HEK293 (cell line): ENCODE data around the gene TH.

Experiments
- CTCF ChIA-PET: fragments of 350-600 bp; formaldehyde crosslinking; extraction: SDS; loops from one replicate; lab custom pipeline; 2021; ENCODE audit warnings: antibody characterized with exemption; lab: Yijun Ruan, JAX
- POLR2A ChIA-PET: fragments of 300-600 bp; formaldehyde crosslinking; extraction: SDS; loops from one replicate; lab custom pipeline; 2020; ENCODE audit warnings: antibody characterized with exemption, inconsistent platforms; lab: Yijun Ruan, JAX
- H3K27ac ChIP-seq: fragments of 200-500 bp; sonication (Bioruptor generic); 2 replicates; pipeline ENCODE4 v1.5.1; 2014; ENCODE audit warnings: low read depth, low read length, control low read depth, inconsistent platforms; ENCODE audit errors: extremely low read depth
- H3K36me3 ChIP-seq, 2 experiments: fragments of 200-500 bp in 1 of 2; sonication (Bioruptor generic) in 1 of 2; 1 replicate in 1 of 2; 2 replicates in 1 of 2; pipeline ENCODE4 v1.5.1; 2014 to 2017; ENCODE audit warnings: inconsistent platforms in 2 of 2, low read length in 2 of 2; ENCODE audit not compliant: control insufficient read depth in 2 of 2, insufficient read depth in 1 of 2
- H3K4me1 ChIP-seq: fragments of 200-500 bp; sonication (Bioruptor generic); 2 replicates; pipeline ENCODE4 v1.5.1; 2014; ENCODE audit warnings: mild to moderate bottlenecking, low read length, inconsistent platforms; ENCODE audit not compliant: control insufficient read depth, insufficient read depth
- H3K4me3 ChIP-seq: 2 replicates; pipeline ENCODE4 v1.5.1; 2011; ENCODE audit warnings: low read depth, mild to moderate bottlenecking, control low read depth, low read length, moderate library complexity
- H3K9me3 ChIP-seq: fragments of 200-500 bp; sonication (Bioruptor generic); 2 replicates; pipeline ENCODE4 v1.5.1; 2014; ENCODE audit warnings: low read depth, low read length, inconsistent platforms; ENCODE audit not compliant: control insufficient read depth, insufficient read depth
- GFI1B ChIP-seq: fragments of 450-650 bp; formaldehyde crosslinking; IDR thresholded peaks from 2 replicates; pipeline ENCODE4 v1.5.1; 2016; ENCODE audit warnings: missing biosample characterization, missing genetic modification characterization
- KLF7 ChIP-seq: fragments of 450-650 bp; formaldehyde crosslinking; IDR thresholded peaks from 2 replicates; pipeline ENCODE4 v1.5.1; 2016; ENCODE audit warnings: missing biosample characterization, missing genetic modification characterization, borderline replicate concordance
- OSR2 ChIP-seq: fragments of 450-650 bp; formaldehyde crosslinking; IDR thresholded peaks from 2 replicates; pipeline ENCODE4 v1.5.1; 2016; ENCODE audit warnings: missing biosample characterization, missing genetic modification characterization
- PRDM1 ChIP-seq: fragments of 450-650 bp; formaldehyde crosslinking; IDR thresholded peaks from 2 replicates; pipeline ENCODE4; 2016; ENCODE audit warnings: missing biosample characterization, missing genetic modification characterization
- SP7 ChIP-seq: fragments of 450-650 bp; formaldehyde crosslinking; IDR thresholded peaks from 2 replicates; pipeline ENCODE4 v1.5.1; 2016; ENCODE audit warnings: missing biosample characterization, missing genetic modification characterization
- ZBTB21 ChIP-seq: fragments of 450-650 bp; formaldehyde crosslinking; IDR thresholded peaks from 2 replicates; pipeline ENCODE4 v1.5.1; 2017; ENCODE audit warnings: missing biosample characterization, missing genetic modification characterization
- ZBTB7A ChIP-seq: fragments of 450-650 bp; formaldehyde crosslinking; IDR thresholded peaks from 2 replicates; pipeline ENCODE4 v1.5.1; 2016; ENCODE audit warnings: low read depth, missing biosample characterization, missing genetic modification characterization
- ZBTB8A ChIP-seq: fragments of 450-650 bp; formaldehyde crosslinking; IDR thresholded peaks from 2 replicates; pipeline ENCODE4 v1.5.1; 2016; ENCODE audit warnings: missing biosample characterization, missing genetic modification characterization
- ZNF112 ChIP-seq: fragments of 450-650 bp; formaldehyde crosslinking; IDR thresholded peaks from 2 replicates; pipeline ENCODE4 v1.5.0; 2017; ENCODE audit warnings: missing biosample characterization, missing genetic modification characterization
- ZNF114 ChIP-seq: fragments of 450-650 bp; formaldehyde crosslinking; IDR thresholded peaks from 2 replicates; pipeline ENCODE4 v1.5.0; 2017; ENCODE audit warnings: missing biosample characterization, missing genetic modification characterization
- ZNF16 ChIP-seq: fragments of 450-650 bp; formaldehyde crosslinking; IDR thresholded peaks from 2 replicates; pipeline ENCODE4 v1.5.1; 2016; ENCODE audit warnings: low read depth, missing biosample characterization, missing genetic modification characterization
- ZNF175 ChIP-seq: fragments of 450-650 bp; formaldehyde crosslinking; IDR thresholded peaks from 2 replicates; pipeline ENCODE4 v1.5.1; 2016; ENCODE audit warnings: missing biosample characterization, missing genetic modification characterization
- ZNF221 ChIP-seq: fragments of 450-650 bp; formaldehyde crosslinking; IDR thresholded peaks from 2 replicates; pipeline ENCODE4 v1.5.1; 2017; ENCODE audit warnings: missing biosample characterization, missing genetic modification characterization, borderline replicate concordance
- ZNF311 ChIP-seq: fragments of 450-650 bp; formaldehyde crosslinking; IDR thresholded peaks from 2 replicates; pipeline ENCODE4 v1.5.1; 2017; ENCODE audit warnings: missing biosample characterization, missing genetic modification characterization, borderline replicate concordance
- ZNF335 ChIP-seq: fragments of 450-650 bp; formaldehyde crosslinking; conservative IDR thresholded peaks from 2 replicates; pipeline ENCODE4 v1.5.1; 2016; ENCODE audit warnings: missing biosample characterization, missing genetic modification characterization
- ZNF416 ChIP-seq: fragments of 450-650 bp; formaldehyde crosslinking; IDR thresholded peaks from 2 replicates; pipeline ENCODE4 v1.5.1; 2016; ENCODE audit warnings: missing biosample characterization, missing genetic modification characterization
- ZNF548 ChIP-seq: fragments of 450-650 bp; formaldehyde crosslinking; IDR thresholded peaks from 2 replicates; pipeline ENCODE4 v1.5.1; 2016; ENCODE audit warnings: missing biosample characterization, missing genetic modification characterization
- ZNF664 ChIP-seq: fragments of 450-650 bp; formaldehyde crosslinking; IDR thresholded peaks from 2 replicates; pipeline ENCODE4 v1.5.1; 2016; ENCODE audit warnings: missing biosample characterization, missing genetic modification characterization
- ZNF791 ChIP-seq: fragments of 450-650 bp; formaldehyde crosslinking; IDR thresholded peaks from 2 replicates; pipeline ENCODE4 v1.5.1; 2016; ENCODE audit warnings: missing biosample characterization, missing genetic modification characterization
- ZSCAN23 ChIP-seq: fragments of 450-650 bp; formaldehyde crosslinking; IDR thresholded peaks from 2 replicates; pipeline ENCODE4 v1.5.1; 2016; ENCODE audit warnings: missing biosample characterization, missing genetic modification characterization
- ZXDB ChIP-seq: fragments of 450-650 bp; formaldehyde crosslinking; IDR thresholded peaks from 2 replicates; pipeline ENCODE4 v1.5.1; 2016; ENCODE audit warnings: missing biosample characterization, missing genetic modification characterization
- TF ChIP-seq, protein P1 (sequence below): fragments of 450-650 bp; formaldehyde crosslinking; IDR thresholded peaks from 2 replicates; pipeline ENCODE4 v1.5.1; 2017; ENCODE audit warnings: missing biosample characterization, missing genetic modification characterization
- TF ChIP-seq, protein P2 (sequence below): fragments of 450-650 bp; formaldehyde crosslinking; IDR thresholded peaks from 2 replicates; pipeline ENCODE4 v1.5.1; 2016; ENCODE audit warnings: missing biosample characterization, missing genetic modification characterization
- TF ChIP-seq, protein P3 (sequence below): fragments of 450-650 bp; formaldehyde crosslinking; IDR thresholded peaks from 2 replicates; pipeline ENCODE4 v1.5.1; 2017; ENCODE audit warnings: missing biosample characterization, missing genetic modification characterization

Gene TH

DNA sequence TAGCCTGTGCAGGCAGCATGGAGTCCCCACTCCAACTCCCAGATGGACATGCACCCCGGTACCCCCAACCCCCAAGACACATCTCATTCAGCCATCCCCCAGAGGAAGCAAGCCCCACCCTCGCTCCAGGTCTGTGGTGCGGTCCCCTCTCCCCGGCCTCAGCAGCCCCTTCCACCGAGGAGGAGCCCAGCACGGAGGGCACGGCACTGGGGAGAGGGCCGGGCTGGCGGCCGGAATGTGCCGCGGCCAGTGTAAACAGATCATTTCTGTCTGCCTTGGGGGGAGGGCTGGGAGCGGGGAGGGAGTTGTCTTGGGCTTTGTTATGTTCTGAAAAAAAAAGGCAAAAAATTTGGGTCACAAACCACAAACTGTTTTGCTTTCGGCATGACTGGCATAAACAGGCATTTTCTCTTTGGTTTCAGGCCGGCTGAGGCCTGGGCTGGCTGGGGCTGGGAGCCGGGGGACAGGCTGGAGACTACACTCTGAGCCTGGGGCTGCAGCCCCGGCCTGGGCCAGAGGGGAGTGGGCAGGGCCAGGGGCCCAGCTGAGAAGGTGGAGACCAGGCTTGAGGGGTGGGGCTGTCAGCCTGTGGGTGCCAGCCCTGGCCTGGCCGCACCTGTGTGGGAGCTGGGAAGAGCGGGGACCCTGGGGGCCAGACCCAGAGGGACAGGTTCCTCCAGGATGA lies 49.3 kb downstream of the TH start:
- TF ChIP-seq ZNF16 (tag by site-specific recombination) = no peak
- TF ChIP-seq ZNF311 = no peak
- TF ChIP-seq ZNF114 (tag by site-specific recombination) = no peak
- TF ChIP-seq ZNF548 (tag by site-specific recombination) = no peak
- TF ChIP-seq ZNF335 (tag by site-specific recombination) = no peak
- no peak for TF ChIP-seq ZBTB8A (tag by site-specific recombination)
- no peak for TF ChIP-seq OSR2 (tag by site-specific recombination)
- TF ChIP-seq, protein P1, sequence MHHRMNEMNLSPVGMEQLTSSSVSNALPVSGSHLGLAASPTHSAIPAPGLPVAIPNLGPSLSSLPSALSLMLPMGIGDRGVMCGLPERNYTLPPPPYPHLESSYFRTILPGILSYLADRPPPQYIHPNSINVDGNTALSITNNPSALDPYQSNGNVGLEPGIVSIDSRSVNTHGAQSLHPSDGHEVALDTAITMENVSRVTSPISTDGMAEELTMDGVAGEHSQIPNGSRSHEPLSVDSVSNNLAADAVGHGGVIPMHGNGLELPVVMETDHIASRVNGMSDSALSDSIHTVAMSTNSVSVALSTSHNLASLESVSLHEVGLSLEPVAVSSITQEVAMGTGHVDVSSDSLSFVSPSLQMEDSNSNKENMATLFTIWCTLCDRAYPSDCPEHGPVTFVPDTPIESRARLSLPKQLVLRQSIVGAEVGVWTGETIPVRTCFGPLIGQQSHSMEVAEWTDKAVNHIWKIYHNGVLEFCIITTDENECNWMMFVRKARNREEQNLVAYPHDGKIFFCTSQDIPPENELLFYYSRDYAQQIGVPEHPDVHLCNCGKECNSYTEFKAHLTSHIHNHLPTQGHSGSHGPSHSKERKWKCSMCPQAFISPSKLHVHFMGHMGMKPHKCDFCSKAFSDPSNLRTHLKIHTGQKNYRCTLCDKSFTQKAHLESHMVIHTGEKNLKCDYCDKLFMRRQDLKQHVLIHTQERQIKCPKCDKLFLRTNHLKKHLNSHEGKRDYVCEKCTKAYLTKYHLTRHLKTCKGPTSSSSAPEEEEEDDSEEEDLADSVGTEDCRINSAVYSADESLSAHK (tag by site-specific recombination) = no peak
- no peak for TF ChIP-seq ZNF791 (tag by site-specific recombination)
- TF ChIP-seq, protein P2, sequence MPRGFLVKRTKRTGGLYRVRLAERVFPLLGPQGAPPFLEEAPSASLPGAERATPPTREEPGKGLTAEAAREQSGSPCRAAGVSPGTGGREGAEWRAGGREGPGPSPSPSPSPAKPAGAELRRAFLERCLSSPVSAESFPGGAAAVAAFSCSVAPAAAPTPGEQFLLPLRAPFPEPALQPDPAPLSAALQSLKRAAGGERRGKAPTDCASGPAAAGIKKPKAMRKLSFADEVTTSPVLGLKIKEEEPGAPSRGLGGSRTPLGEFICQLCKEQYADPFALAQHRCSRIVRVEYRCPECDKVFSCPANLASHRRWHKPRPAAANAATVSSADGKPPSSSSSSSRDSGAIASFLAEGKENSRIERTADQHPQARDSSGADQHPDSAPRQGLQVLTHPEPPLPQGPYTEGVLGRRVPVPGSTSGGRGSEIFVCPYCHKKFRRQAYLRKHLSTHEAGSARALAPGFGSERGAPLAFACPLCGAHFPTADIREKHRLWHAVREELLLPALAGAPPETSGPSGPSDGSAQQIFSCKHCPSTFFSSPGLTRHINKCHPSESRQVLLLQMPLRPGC = no peak
- TF ChIP-seq ZXDB = no peak
- TF ChIP-seq GFI1B (tag by site-specific recombination) = no peak
- TF ChIP-seq ZNF664 = no peak
- TF ChIP-seq ZBTB21 (tag by site-specific recombination) = no peak
- no peak overlapping the region for H3K4me3 ChIP-seq
- ChIA-PET CTCF (no interaction called here), POLR2A (no interaction called here)
- H3K36me3 ChIP-seq = no peaks in the 10 kb centered on the region
- H3K9me3 ChIP-seq = no peaks in the 10 kb centered on the region
- H3K4me1 ChIP-seq = no peaks in the 10 kb centered on the region
- H3K27ac ChIP-seq = no peak overlapping the region

DNA sequence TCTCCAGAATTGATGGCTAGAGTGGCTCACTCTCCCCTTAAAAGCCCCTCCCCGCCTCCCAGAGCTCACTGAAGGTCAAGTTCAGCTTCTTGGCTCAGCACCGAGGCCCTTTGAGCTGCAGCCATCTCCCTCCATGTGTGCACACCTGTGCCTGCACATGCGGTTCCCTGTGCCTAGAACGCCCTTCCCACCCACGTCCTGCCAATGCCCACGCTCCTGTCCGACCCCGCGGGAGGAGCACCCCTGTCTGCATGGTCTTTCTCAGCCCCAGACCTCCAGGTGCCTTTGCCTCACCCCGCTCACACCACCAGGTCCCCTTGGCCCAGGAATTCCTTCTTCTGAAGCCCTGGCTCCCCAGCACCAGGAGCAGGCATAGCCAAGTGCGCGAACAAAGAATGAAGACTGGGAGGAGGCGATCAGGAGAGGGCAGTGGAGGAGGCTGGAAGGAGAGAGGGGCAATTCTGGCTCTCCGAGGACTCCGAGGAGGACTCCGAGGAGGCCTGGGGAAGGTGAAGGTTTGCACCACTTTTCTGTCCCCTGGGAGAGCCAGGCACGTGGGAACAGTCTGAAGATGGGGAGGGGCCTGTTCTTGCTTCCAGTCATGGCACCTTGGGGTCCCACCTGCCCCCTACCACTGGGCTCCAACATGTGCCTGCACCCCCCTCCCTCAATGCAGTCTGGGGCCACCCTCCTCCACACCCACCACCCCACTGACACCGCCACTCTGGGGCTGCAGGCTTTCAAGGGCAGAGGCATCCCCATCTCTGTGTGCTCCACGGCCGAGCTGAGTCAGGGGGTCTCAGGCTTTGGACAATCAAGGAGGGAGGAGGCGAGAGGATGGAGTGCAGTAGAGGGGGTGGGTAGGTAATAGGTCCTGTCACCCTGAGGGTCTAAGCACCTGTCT lies 50.1 kb downstream of the TH start:
- no peaks in the 10 kb centered on the region for H3K9me3 ChIP-seq
- H3K27ac ChIP-seq = no peak overlapping the region
- H3K36me3 ChIP-seq = no peaks in the 10 kb centered on the region
- no peaks in the 10 kb centered on the region for H3K4me1 ChIP-seq
- POLR2A ChIA-PET = no interaction called here
- no peak overlapping the region for H3K4me3 ChIP-seq
- CTCF ChIA-PET = interaction anchor here (1.0 to 1.4 kb wide), 2 partner anchors 30 to 239 kb away, joined by 5 to 6 read pairs; no protein-coding TSS in a partner anchor
- TF ChIP-seq ZNF112 (tag by site-specific recombination) = no peak
- TF ChIP-seq, protein P3, sequence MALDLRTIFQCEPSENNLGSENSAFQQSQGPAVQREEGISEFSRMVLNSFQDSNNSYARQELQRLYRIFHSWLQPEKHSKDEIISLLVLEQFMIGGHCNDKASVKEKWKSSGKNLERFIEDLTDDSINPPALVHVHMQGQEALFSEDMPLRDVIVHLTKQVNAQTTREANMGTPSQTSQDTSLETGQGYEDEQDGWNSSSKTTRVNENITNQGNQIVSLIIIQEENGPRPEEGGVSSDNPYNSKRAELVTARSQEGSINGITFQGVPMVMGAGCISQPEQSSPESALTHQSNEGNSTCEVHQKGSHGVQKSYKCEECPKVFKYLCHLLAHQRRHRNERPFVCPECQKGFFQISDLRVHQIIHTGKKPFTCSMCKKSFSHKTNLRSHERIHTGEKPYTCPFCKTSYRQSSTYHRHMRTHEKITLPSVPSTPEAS (tag by site-specific recombination) = no peak
- TF ChIP-seq PRDM1 = no peak
- TF ChIP-seq ZNF416 (tag by site-specific recombination) = no peak
- TF ChIP-seq ZSCAN23 (tag by site-specific recombination) = no peak
- TF ChIP-seq SP7 (tag by site-specific recombination) = no peak
- no peak for TF ChIP-seq KLF7 (tag by site-specific recombination)
- no peak for TF ChIP-seq ZBTB7A (tag by site-specific recombination)
- TF ChIP-seq ZNF221 (tag by site-specific recombination) = no peak
- TF ChIP-seq ZNF175 (tag by site-specific recombination) = no peak
